ENCODE data around the gene KCNQ2. TPM values are rescaled to one million over a fixed set of nuclear protein-coding genes. Genes with fewer than 3 reads are reported as not detected.

The KCNQ2 gene
- total and polyA plus RNA-seq, 8 donors, result 0.54 to 12.5 (median 1.5) TPM

GRCh38 chr20:63467294-63468083 is 5.0 kb downstream of the KCNQ2 start:
- no peak for FAIRE-seq
- Histone ChIP-seq H3K4me3 (no peak overlapping the region), H3K27me3 (peaks cover 0 to 12% (median 4%) of the 10 kb centered on the region in 4 donors), H3K36me3 (no peaks in the 10 kb centered on the region), H3K27ac (no peak overlapping the region), H3K4me1 (peaks cover 0 to 6% (median 5%) of the 10 kb centered on the region in 3 donors), H3K9me3 (no peaks in the 10 kb centered on the region)
- TF ChIP-seq CTCF (IDR thresholded peaks at IDR 0.05), result no peak
- WGBS, 2 donors, result 46 to 53% methylated on average over 19 of the region's 19 CpGs
- no peak for ATAC-seq
- intact Hi-C loops (cut with DNase I), result no loop called here
- DNase-seq, result no peak

DNA sequence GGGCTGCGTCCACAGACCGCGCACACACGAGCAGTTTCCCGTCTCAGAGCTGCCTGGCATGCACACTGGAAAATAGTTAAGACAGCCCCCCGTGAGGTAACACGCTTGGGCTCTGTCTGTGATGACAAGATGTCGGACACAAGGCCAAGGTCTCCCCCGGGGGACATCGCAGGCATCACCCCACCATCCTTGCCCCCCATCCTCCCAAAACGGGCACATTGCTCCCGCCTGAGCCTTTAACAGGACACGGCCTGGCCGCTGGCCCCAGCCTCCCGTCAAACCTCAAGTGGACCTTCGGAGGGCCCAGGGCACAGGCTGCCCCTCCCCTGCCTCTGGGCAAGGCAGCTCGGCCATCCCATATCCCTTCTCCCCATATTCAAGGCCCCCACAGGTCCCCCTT is 5.6 kb downstream of the KCNQ2 start:
- WGBS, 2 donors, result 67 to 69% methylated on average over 17 of the region's 17 CpGs
- FAIRE-seq (no peak), ATAC-seq (no peak), DNase-seq (no peak)
- TF ChIP-seq CTCF (IDR thresholded peaks at IDR 0.05), result no peak
- peaks cover 0 to 3% (median 1%) of the 10 kb centered on the region in 3 donors for H3K4me1 ChIP-seq
- H3K27ac ChIP-seq, result no peak overlapping the region
- no peaks in the 10 kb centered on the region for H3K36me3 ChIP-seq
- H3K27me3 ChIP-seq, result peaks cover 0 to 8% (median 2%) of the 10 kb centered on the region in 4 donors
- H3K4me3 ChIP-seq, result no peak overlapping the region
- H3K9me3 ChIP-seq, result no peaks in the 10 kb centered on the region
- intact Hi-C loops (cut with DNase I), result no loop called here

GRCh38 chr20:63466250-63466825 is 6.1 kb downstream of the KCNQ2 start:
- no peak for TF ChIP-seq CTCF (IDR thresholded peaks at IDR 0.05)
- no peaks in the 10 kb centered on the region for H3K9me3 ChIP-seq
- H3K27ac ChIP-seq, result no peak overlapping the region
- H3K4me3 ChIP-seq, result no peak overlapping the region
- FAIRE-seq, result no peak
- 68 to 71% methylated on average over 52 to 55 of the region's 55 CpGs for WGBS, 2 donors
- H3K36me3 ChIP-seq, result no peaks in the 10 kb centered on the region
- peaks cover 0 to 3% (median 1%) of the 10 kb centered on the region in 4 donors for H3K27me3 ChIP-seq
- no peaks in the 10 kb centered on the region for H3K4me1 ChIP-seq
- no peak for DNase-seq
- intact Hi-C loops (cut with DNase I), result no loop called here
- no peak for ATAC-seq

DNA sequence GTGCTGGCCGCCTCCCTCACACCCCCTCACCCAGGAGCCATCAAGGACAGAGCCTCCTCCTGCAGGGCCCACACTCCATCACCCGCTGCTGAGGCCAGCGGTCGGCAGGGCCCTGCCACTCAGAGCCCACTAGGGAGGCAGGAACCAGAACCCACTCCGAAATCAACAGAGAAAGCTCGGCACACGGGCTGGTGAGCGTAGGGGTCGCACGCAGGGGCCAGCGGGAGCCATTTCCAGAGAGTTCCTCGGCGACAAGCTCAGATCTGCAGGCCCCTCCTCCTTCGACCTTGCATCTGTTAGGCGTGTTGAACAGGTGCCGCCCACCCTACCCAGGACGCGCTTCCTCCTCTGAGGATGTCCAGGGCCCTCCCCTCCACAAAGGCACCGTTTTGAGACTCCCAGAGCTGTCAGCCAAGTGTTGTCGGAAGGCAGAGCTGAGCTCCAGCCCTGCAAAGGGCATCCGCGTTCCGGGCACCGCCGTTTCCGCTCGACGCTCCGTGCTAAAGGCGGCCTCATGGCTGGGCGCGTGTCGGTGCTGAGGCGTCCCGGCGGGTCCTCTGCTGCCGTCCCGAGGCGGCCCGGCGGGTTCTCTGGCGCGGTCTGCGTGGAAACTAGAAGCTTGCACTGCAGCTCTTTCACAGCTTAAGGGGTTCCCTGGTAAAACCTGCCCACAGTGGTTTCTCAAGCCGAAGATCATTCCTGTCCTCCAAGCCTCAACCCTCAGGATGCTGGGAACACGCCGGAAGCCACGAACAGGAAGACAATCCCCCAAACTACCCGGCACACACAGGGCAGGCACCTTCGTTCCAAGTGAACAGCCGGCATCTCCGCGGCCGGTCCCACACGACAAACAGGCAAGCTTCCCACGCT is 6.8 kb downstream of the KCNQ2 start:
- 55% methylated on average over 55 to 56 of the region's 56 CpGs for WGBS, 2 donors
- Histone ChIP-seq H3K4me1 (no peaks in the 10 kb centered on the region), H3K9me3 (no peaks in the 10 kb centered on the region), H3K27ac (no peak overlapping the region), H3K4me3 (no peak overlapping the region), H3K36me3 (no peaks in the 10 kb centered on the region), H3K27me3 (no peaks in the 10 kb centered on the region)
- DNase-seq (no peak), FAIRE-seq (no peak), ATAC-seq (no peak)
- intact Hi-C loops (cut with DNase I), result no loop called here
- no peak for TF ChIP-seq CTCF (IDR thresholded peaks at IDR 0.05)
